NCI-H460 (cell line): Measurements from ENCODE around the gene AREL1. TPM values are rescaled to one million over a fixed set of nuclear protein-coding genes. Genes with fewer than 3 reads are reported as not detected.
A peak's percentile ranks its signal among the peaks of the same experiment; 100 is the strongest.
"Not testable (repeated sequence)": the region's sequence is repeated elsewhere in the genome, so short reads cannot be mapped to it uniquely, and the experiment has no call there.

Source experiments
- DNase-seq: peaks from one replicate; pipeline ENCODE4 v3.0.0-alpha.2; 2016; ENCODE audit warnings: low read depth; ENCODE audit errors: extremely low read depth
- polyA plus RNA-seq: library from polyadenylated mRNA; depleted of rRNA; stranded (reverse); fragments of >200 nt; gene quantifications from 2 replicates; pipeline ENCODE4 v1.2.3, GENCODE V29; 2014; cell fraction: nucleus; rRNA removed
- total RNA-seq: library from RNA; depleted of rRNA; stranded (reverse); fragments of >200 nt; shearing (Covaris generic); gene quantifications from 2 replicates; pipeline ENCODE4 v1.2.3, GENCODE V29; 2014; rRNA removed

Gene AREL1
- 23.6 and 31.2 TPM in 2 replicates for total RNA-seq
- polyA plus RNA-seq: 26.6 and 34.8 TPM in 2 replicates

- DNase-seq: peak; percentile 90
Measured at GRCh38 chr14:74712499-74713394, at the start of gene AREL1, which contains the start of gene FCF1. TSS of gene AREL1 (minus strand) at chr14:74713080. CDS start at chr14:74685615, 27,465 bp downstream. TSS of gene FCF1 (plus strand) at chr14:74713144. CDS start at chr14:74713198, 54 bp downstream.

GRCh38 chr14:74758505-74758904 is 45.6 kb upstream of the AREL1 start:
- not testable (repeated sequence) for DNase-seq

GRCh38 chr14:74756326-74756725 is 43.4 kb upstream of the AREL1 start:
- DNase-seq: no peak

GRCh38 chr14:74754899-74755298 is 42.0 kb upstream of the AREL1 start:
- no peak for DNase-seq

- no peak for DNase-seq
Measured at GRCh38 chr14:74754157-74754556, 41.3 kb upstream of the AREL1 start.

- no peak for DNase-seq
Measured at GRCh38 chr14:74747237-74747636, 34.4 kb upstream of the AREL1 start.

- no peak for DNase-seq
Measured at GRCh38 chr14:74739293-74740030, 26.6 kb upstream of the AREL1 start.

GRCh38 chr14:74737753-74738325 is 25.0 kb upstream of the AREL1 start:
- DNase-seq: no peak

GRCh38 chr14:74735125-74735524 is 22.2 kb upstream of the AREL1 start:
- DNase-seq: no peak

- no peak for DNase-seq
Measured at GRCh38 chr14:74733221-74733620, 20.3 kb upstream of the AREL1 start.

- DNase-seq: no peak
Measured at GRCh38 chr14:74732387-74732786, 19.5 kb upstream of the AREL1 start.

- no peak for DNase-seq
Measured at GRCh38 chr14:74723134-74723533, 10.3 kb upstream of the AREL1 start.

- no peak for DNase-seq
Measured at GRCh38 chr14:74720526-74720925, 7.6 kb upstream of the AREL1 start.

GRCh38 chr14:74713395-74713735 is 485 bp upstream of the AREL1 start:
- DNase-seq: no peak

- DNase-seq: no peak
Measured at GRCh38 chr14:74711651-74712050, 1.2 kb downstream of the AREL1 start.

- DNase-seq: no peak
Measured at GRCh38 chr14:74710480-74710879, 2.4 kb downstream of the AREL1 start.

- no peak for DNase-seq
Measured at GRCh38 chr14:74705613-74706500, 7.0 kb downstream of the AREL1 start.

- no peak for DNase-seq
Measured at GRCh38 chr14:74704656-74705055, 8.2 kb downstream of the AREL1 start.

GRCh38 chr14:74703043-74703442 is 9.8 kb downstream of the AREL1 start:
- no peak for DNase-seq

- no peak for DNase-seq
Measured at GRCh38 chr14:74702293-74702692, 10.6 kb downstream of the AREL1 start.
